HG02840 (cell line): ENCODE data around the gene MPV17.
"Not testable (repeated sequence)": the region's sequence is repeated elsewhere in the genome, so short reads cannot be mapped to it uniquely, and the experiment has no call there.

ENCODE experiments used
- ATAC-seq: cut with Tn5 transposase; IDR thresholded peaks from one replicate; pipeline ENCODE4 v1.9.1; 2021; ENCODE audit warnings: mild to moderate bottlenecking, moderate library complexity, moderate number of reproducible peaks; ENCODE audit not compliant: unreplicated experiment, low FRiP score

The MPV17 gene, protein sequence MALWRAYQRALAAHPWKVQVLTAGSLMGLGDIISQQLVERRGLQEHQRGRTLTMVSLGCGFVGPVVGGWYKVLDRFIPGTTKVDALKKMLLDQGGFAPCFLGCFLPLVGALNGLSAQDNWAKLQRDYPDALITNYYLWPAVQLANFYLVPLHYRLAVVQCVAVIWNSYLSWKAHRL

DNA sequence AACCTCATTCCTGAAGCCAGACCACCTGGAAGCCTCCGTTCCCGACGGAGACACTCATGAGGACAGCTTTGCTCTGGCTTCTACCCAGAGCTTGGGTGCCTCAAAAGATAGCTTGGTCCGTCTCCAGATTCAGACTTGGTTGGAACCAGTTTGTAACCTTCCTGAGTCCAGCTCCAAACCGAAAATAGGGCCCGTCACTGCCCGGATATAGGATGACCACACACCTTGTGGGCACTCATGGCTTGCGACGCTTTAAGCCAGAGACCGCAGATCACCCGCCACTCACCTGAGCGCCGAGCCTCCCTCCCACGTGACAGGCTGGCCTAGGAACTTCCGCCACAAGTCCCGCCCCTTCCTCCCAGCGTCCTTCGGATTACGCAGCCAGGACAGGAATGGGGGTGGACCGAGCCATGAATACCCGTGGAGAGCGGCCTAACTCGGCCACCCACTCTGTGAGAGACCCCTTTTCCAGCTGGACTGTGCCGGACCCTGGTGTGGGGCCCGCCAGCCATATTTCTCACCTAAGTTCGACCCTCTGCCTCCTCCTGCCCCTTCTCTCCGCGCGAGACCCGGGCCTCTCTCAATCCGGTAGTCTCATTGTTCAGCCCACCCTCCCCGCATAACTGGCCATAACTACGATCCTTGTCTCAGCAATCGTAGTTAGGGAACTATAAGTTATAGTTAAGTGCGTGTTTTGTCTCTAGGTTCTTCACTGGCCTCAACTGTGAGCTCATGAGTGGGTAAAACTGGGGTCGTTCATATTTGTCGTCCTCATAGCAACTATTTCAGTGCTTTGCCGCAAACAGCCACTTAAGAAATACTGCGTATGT is at the start of gene MPV17:
MPV17 (minus strand) TSS at position 332 of the 830 bp plus-strand sequence. CDS start 580 bp downstream, outside the sequence.
- peak; percentile 88 for ATAC-seq

DNA sequence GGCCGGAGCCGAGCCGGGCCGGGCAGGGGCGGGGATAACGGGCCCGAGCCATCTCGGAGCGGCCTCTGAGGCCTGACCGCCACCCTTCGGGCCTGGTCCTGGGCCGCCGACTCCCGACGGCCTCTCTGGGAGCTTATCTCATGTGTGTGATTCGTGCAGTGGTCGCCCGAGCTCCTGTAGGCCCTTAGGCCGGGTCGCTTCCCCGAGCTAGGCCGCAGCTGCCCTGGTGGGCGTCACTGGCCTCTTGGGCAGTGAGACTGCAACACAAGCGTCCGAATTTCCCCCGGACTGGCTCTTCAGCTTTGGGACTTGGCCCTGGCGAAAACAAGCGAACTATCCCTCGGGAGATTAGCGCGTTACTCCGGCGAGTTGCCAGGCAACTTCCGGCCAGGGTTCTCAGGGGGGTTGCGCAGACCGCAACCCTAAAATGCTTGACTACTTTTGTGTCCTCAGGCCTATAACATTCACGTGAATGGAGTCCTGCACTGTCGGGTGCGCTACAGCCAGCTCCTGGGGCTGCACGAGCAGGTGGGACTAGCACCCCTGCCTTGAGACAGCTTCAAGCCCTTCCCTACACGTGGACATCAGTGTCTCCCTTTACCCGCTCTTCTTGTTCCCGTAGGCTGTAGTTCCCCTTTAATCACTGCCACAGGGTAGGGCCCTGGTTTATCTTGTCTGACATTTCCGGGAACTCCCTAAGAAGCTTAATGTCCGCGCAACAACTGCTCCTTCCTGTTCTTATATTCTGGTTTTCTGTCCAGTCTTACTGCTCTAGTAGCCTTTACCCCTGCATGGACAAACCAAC is 48.1 kb upstream of the MPV17 start:
- peak; percentile 29 for ATAC-seq

DNA sequence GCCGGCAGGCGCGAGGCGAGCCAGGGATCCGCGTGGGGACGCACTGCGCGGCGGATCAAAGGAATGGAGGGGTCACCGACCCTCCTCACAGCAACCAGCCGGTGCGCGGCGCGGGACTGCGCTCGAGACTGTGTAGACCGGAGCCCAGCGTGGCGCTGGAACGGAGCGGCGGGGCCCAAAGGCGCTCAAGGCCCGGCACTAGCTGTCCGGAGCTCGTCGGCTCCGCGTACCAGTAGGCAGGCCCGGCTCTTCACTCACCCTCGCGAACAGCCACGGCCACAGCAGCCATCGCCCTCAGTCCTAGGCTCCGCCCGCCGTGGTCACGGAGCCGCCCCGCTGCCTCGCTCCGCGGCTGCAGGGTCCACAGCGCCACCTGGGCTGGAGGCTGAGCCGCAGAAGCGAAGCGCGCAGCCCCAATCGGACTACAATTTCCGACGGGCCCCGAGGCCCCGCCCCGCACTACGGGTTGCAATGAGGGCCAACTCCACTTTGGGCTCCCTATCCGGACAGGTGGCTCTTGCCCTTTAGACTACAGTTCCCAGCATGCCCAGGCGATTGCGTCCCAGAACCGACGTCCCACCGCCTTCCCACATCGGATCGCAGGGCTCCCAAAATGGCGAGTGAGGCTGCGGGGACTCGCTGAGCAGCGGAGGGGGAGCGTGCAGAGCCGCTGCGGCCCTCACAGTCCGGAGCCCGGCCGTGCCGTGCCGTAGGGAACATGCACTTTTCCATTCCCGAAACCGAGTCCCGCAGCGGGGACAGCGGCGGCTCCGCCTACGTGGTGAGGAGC is 47.3 kb upstream of the MPV17 start, which contains the start of the genes EIF2B4 and SNX17:
EIF2B4 (minus strand) TSS at position 313 of the 790 bp plus-strand sequence; CDS start at position 289, 24 bp downstream.
SNX17 (plus strand) TSS at position 591 of the 790 bp plus-strand sequence; CDS start at position 719, 128 bp downstream.
- peak; percentile 89 for ATAC-seq

DNA sequence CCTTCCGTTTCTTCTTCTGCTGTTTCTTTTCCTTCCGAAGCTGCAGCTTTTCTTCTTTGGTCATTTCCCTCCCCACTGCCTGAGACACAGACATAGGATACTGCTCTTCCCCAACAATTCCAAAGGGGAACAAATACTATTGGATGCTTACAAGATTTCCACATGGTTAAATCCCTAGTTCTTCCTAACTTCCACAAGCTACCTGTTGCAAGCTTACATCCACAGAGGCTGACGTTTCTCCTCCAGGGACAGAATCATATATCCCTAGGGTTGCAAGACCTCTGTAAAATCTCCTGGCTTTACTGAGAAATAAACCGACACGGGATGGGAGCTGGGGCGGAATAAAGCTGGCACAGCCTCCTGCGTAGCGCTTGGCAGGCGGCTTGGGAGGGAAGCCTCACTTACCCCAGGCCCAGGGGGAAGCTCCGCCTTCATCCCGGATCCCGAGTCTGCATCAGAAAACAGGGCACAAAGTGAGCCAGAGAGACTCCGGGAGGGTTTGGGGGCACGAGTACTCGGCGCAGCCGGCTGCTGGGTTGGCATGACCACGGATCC is 46.7 kb upstream of the MPV17 start:
- peak; percentile 3 for ATAC-seq

DNA sequence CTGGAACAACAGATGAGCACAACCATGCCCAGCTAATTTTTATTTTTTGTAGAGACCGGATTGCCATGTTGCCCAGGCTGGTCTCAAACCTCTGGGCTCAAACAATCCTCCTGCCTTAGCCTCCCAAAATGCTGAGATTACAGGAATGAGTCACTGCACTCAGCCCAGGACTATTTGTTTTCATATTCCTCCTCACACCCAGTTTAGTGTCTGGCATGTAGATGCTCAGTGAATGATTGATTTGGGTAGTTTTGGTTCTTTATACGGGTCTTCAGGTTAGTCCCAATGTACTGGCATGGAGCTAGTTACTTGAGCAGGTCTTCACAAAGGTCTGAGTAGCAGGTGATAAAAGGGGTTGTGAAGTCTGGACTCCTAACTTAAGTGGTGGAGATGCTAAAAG is 41.0 kb upstream of the MPV17 start:
- ATAC-seq = no peak

DNA sequence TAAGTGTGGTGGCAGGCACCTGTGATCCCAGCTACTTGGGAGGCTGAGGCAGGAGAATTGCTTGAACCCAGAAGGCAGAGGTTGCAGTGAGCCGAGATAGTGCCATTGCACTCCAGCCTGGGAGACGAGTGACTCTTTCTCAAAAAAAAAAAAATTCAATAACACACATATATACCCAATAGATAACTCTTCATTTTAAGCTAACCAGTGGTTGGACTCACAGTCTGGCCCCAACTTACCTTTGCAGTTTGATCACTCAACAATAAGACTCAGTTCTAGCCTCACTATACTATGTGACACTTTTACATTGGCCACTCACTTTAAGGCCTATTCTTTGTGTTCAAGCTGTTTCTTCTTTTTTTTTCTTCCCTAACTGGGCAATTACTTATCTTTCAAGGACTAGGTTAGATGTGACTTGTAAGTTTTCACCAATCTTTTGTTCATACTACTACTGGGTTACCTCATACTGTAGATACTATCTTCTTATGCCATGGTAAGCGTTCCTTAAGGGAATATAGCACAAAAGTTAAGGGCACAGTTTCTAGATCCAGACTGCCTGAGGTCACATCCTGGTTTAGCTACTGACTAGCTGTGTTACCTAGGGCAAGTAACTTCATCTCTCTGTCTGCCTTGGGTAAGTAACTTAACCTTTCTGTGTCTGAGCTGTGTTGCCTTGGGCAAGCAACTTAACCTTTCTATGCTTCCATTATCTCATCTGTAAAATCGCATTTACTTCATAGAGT is 40.0 kb upstream of the MPV17 start:
- ATAC-seq = no peak

DNA sequence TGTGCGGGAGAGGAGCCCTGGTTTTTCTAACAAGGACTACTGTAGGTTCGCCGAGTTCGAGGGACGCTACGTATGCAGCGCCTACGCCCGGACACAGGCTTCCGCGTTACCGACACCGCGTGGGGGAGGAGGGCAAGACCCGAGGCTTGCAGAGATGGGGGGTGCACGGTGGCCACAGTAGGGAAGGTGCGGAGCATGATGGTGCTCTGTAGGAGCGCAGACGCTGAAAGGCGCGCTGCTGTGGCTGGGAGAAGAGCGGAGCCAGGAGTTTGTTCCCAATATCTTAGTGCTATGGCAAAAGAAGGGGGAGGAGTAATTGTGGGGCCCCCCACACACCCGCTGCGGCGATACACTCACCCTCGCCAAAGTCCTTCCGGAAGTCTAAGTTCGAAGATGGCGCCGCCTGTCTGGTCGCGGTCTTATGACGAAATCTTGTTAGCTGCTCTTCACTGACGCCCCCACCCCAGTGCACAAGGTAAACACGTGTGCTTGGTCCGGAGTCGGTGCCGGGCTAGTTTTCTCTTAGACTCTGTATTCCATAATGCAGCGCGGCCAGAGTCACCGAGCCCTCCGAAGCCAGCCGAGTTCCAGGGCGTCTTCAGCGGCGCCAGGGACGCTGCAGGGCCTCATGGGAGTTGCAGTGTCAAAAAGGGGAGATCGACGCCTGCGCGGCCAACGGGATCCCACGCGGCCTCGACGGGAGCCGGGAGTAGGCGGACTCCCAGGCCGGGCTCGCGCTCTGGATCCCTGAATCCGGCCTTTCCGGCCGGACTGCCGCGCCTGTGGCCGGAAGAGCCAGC is 33.7 kb upstream of the MPV17 start, which contains the start of gene GTF3C2:
GTF3C2 (minus strand) TSS at position 383 of the 800 bp plus-strand sequence. CDS start 13,210 bp downstream, outside the sequence.
- ATAC-seq = peak; percentile 81

DNA sequence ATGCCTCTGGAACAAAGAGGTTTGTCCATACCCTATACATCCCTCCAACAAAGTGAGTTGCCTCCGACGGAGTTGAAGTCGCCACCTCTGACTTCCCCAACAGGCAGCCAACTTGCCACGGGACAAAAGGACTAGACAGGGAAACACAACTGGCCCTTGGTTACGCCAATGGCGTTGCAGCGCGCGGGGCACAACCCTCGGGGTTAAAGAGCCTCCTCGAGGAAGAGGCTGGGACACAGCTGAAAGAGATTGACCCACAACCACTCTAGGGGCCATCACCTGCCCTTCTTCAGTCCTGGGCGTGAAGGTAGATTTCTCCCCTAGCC is 33.1 kb upstream of the MPV17 start:
- ATAC-seq = peak; percentile 27

DNA sequence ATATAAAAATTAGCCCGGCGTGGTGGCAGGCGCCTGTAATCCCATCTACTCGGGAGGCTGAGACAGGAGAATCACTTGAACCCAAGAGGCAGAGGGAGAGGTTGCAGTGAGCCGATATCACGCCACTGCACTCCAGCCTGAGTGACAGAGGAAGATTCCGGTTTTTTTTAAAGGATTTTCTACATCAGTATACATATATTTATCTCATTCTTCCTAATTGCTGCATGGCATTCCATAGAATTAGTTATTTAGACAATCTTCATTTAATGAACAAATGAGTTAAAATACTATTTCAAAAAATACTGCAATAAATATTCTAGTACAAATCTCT is 31.7 kb upstream of the MPV17 start:
- no peak for ATAC-seq

DNA sequence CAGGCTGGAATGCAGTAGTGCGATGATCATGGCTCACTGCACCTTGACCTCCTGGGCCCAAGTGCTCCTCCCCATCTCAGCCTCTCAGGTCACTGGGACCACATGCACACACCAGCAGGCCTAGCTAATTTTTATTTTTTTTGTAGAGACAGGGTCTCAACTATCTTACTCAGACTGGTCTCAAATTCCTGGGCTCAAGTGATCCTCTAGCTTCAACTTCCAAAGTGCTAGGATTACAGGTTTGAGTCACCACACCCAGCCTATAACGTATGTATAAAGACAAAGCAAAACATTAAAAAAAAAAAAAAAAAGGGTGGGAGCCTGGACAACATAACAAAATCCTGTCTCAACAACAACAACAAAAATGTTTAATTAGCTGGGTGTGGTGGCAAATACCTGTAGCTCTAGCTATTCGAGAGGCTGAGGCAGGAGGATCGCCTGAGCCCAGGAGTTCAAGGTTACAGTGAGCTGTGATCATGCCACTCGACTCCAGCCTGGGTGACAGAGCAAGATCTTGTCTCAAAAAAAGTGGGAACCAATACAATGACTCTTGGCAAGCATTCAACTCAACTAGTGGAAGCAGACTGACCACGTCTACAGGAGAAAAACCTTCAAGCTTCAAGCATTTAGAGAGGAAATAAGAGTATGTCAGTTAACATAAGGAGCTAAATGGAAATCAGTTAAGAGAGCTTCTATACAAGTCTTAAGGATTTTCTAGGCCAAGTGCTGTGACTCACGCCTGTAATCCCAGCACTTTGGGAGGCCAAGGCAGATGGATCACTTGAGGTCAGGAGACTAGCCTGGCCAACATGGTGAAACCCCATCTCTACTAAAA is 31.1 kb upstream of the MPV17 start:
- ATAC-seq = no peak

DNA sequence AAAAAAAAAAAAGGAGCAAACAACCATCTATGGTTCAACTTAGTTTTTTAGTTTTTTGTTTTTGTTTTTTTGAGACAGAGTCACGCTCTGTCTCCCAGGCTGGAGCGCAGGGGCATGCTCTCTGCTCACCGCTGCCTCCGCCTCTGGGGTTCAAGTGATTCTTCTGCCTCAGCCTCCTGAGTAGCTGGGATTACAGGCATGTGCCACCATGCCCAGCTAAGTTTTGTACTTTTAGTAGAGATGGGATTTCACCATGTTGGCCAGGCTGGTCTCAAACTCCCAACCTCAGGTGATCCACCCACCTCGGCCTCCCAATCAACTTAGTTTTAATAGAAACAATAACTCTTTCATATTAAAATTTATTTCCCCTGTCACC is 30.5 kb upstream of the MPV17 start:
- ATAC-seq = not testable (repeated sequence)

DNA sequence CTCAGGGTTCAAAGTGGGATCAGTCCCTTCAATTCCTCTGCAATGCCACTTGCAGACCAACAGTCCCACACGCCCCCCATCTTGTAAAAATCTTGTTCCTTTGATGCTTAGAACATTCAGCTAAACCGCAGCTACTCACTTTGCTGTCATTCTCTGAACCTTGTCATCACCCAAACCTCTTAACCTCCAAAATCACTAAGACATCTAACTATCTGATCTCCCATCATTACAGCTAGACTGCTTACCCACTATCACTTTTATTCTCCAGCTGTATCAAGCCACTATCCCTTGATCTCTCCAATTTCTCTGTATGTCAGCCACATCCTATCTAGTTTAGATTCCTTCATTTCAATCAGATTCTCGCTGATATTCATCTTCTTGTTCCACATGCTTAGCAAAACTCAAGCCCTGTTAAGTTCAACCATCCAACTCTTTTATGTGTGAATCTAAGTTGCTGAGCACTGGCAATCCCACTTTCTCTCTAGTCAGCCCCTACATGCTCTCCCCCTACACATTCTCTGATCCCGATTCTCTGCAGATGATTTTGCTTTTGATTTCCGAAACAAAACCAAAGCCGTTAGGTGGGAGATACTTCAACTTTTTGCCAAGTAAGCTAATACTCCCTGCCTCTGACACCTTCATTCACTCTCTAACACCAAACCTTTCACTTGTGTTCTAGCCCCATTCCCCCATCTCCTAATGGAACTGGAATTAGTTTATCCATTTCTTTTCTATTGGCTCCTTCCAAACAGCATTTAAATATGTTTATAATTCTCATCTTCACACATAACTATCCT is 29.1 kb upstream of the MPV17 start:
- no peak for ATAC-seq

DNA sequence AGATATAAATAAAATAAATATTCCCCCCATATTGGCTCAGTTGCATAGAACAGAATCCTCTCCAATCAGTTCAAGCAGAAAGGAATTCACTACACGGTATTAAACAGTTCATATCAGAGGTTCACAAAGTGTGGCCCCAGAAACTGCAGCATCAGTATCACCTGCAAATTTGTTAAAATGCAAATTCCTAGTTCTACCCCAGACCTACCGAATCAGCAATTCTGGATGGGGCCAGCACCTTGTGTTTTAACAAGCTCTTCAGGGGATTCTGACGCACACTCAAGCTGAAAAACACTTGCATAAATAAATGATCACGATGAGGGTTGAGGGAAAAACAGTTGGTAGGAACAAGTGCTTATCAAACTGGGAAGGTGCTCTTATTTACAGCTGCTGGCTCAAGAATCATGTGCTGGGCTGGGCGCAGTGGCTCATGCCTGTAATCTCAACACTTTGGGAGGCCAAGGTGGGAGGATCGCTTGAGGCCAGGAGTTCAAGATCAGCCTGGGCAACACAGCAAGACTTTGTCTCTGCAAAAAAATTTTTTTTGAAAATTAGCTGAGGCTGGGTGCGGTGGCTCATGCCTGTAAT is 27.3 kb upstream of the MPV17 start:
- no peak for ATAC-seq

DNA sequence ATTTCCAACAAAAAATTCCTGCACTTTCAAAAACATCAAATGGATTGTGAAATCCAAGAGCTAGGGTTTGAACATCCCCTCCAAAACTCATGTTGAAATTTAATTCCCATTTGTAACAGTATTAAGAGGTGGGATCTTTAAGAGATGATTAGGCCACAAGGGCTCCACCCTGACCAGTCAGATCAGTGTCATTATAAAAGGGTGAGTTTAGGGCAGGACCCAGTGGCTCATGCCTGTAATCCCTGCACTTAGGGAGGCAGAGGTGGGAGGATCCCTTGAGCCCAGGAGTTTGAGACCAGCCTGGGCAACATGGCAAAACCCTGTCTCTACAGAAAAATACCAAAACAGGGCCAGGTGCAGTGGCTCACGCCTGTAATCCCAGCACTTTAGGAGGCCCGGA is 24.7 kb upstream of the MPV17 start:
- ATAC-seq = no peak

DNA sequence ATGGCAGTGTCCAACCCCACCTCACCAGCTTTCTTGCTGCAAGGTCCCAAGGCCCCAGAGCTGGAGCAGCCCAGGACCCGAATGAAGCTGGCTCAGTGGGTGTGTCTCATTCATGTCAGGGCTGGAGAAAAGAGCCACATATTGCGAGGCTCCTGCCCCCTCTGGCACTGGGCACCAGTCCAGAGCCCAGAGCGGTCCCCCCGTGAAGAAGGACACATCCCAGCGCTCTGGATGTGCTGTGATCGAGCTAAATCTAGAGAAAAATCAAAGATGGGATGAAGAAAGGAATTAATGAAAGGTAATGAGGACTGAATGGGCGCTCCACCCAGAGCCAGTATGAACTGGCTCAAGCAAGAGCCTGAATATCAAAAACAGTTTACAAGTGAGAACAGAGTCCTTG is 13.3 kb upstream of the MPV17 start:
- ATAC-seq = no peak

DNA sequence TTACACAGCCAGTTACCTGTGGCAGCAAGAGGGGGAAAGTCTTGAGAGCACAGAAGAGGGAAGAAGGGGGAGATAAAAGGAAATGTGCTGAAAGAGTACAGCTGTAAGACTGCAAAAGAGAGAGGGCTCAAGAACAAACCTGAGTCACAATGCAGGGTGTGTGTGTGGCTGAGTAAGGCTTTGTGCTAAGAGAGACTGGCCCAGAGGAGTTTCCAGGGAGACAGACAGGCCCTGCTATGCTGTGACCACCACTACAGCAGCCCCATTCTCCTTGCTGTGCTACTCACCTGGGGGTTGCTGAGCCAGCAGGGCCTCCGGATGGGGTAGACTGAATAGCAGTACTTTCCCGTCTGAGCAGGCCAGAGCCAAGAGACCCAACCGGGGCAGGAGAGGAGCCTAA is 12.4 kb upstream of the MPV17 start:
- ATAC-seq = no peak

DNA sequence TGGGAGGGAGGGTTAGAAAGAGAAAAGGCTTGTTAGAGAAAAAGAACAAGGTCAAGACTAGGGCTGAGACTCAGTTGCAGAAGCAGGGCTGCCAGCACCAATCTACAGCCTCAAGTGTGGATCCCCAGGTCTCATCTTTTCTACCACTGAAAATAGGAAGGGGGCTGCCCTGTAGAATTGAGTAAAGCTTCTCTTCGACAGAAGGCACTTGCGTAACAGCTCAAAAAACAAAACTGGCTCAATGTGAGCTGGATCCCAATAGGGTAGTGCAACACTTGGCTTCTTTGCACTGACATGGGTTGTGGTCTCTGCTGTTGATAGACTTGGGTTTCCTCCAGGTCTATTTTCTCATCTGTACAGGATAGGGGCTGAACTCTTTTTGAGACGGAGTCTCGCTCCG is 1.8 kb upstream of the MPV17 start:
- ATAC-seq = no peak
